Left cardiac atrium (tissue), 4 donors: ENCODE data around the gene SPTBN5. TPM values are rescaled to one million over a fixed set of nuclear protein-coding genes. Genes with fewer than 3 reads are reported as not detected.

Experiments used
- ATAC-seq, 2 donors: fragments of 200-7000 bp; cut with Tn5 transposase; one replicate each; pipeline ENCODE4 v1.9.1; 2020; ENCODE audit warnings: mild to moderate bottlenecking in 2 of 2, moderate library complexity in 2 of 2
- DNase-seq: peaks from one replicate; pipeline ENCODE4 v3.0.0-alpha.2; 2020
- intact Hi-C, 2 donors: fragments of 100-400 bp; cut with DNase I; formaldehyde crosslinking; loops; one replicate each; pipeline versions ENCODE4 v1.14.1 to v1.15.1; 2022 to 2023
- total RNA-seq, 2 donors: library from RNA; stranded (reverse); fragmentation: NEBNext Ultra II Directional; extraction: Animal tissue kit (Norgen Biotek cat#: 25700); gene quantifications; one replicate each; pipeline ENCODE4 v1.2.1, GENCODE V29; 2021
- donor health status: DM: no; HTN: yes; CAD: no.
- donor health status: DM: no; HTN: yes; CAD: no; lungs with severe emphysema.
- donor health status: DM: yes; HTN: yes; CAD: no.
- donor health status: Dilated cardiomyopathy.

SPTBN5 gene
- total RNA-seq, 2 donors from 2014 or later: 1.7 to 2.5 TPM

- peak; percentile 76 for DNase-seq
- peak; percentile 66 to 80 for ATAC-seq
- intact Hi-C loops: no loop called here
These were observed 1.0 kb downstream of the SPTBN5 start for GRCh38 chr15:41892621-41893421.

GRCh38 chr15:41891946-41892345, 1.9 kb downstream of the SPTBN5 start:
- ATAC-seq: no peak
- intact Hi-C loops: no loop called here

GRCh38 chr15:41891226-41891625, 2.6 kb downstream of the SPTBN5 start:
- no peak for ATAC-seq
- DNase-seq: no peak
- intact Hi-C loops: no loop called here

More at GRCh38 chr15:41891946-41892345, 1.9 kb downstream of the SPTBN5 start:
- DNase-seq: no peak

- DNase-seq (no peak), ATAC-seq (no peak)
- intact Hi-C loops: no loop called here
These were observed 3.7 kb downstream of the SPTBN5 start for GRCh38 chr15:41890050-41890690.

GRCh38 chr15:41888662-41889253, 5.1 kb downstream of the SPTBN5 start:
- intact Hi-C loops: no loop called here
- no peak for DNase-seq
- no peak for ATAC-seq

- intact Hi-C loops: no loop called here
- ATAC-seq: no peak
- DNase-seq: no peak
These were observed 6.0 kb downstream of the SPTBN5 start for GRCh38 chr15:41887893-41888292.

GRCh38 chr15:41887161-41887560, 6.7 kb downstream of the SPTBN5 start:
- DNase-seq (no peak), ATAC-seq (no peak)
- intact Hi-C loops: no loop called here

GRCh38 chr15:41886741-41887140, 7.1 kb downstream of the SPTBN5 start:
- no peak for ATAC-seq
- intact Hi-C loops: no loop called here
- DNase-seq: no peak

- intact Hi-C loops: no loop called here
- no peak for DNase-seq
- no peak for ATAC-seq
These were observed 8.0 kb downstream of the SPTBN5 start for GRCh38 chr15:41885841-41886240.

- intact Hi-C loops: no loop called here
- no peak for DNase-seq
- no peak for ATAC-seq
These were observed 8.5 kb downstream of the SPTBN5 start for GRCh38 chr15:41885321-41885720.

GRCh38 chr15:41884458-41884857, 9.4 kb downstream of the SPTBN5 start:
- DNase-seq (no peak), ATAC-seq (no peak)
- intact Hi-C loops: no loop called here

GRCh38 chr15:41883484-41883825, 10.4 kb downstream of the SPTBN5 start:
- DNase-seq (no peak), ATAC-seq (no peak)
- intact Hi-C loops: no loop called here

GRCh38 chr15:41882689-41883483, 11.0 kb downstream of the SPTBN5 start:
- DNase-seq: no peak
- intact Hi-C loops: no loop called here
- peak in 1 of 2 donors; percentile 9 for ATAC-seq

GRCh38 chr15:41881920-41882688, 11.7 kb downstream of the SPTBN5 start:
- intact Hi-C loops: no loop called here
- no peak for DNase-seq
- ATAC-seq: peak; percentile 60 to 67

GRCh38 chr15:41881550-41881919, 12.3 kb downstream of the SPTBN5 start:
- DNase-seq (no peak), ATAC-seq (peak in 1 of 2 donors; percentile 16)
- intact Hi-C loops: no loop called here

- intact Hi-C loops: no loop called here
- no peak for DNase-seq
- ATAC-seq: no peak
These were observed 12.8 kb downstream of the SPTBN5 start for GRCh38 chr15:41881086-41881485.

- no peak for ATAC-seq
- intact Hi-C loops: no loop called here
- DNase-seq: no peak
These were observed 13.5 kb downstream of the SPTBN5 start for GRCh38 chr15:41880156-41880877.

- DNase-seq (no peak), ATAC-seq (no peak)
- intact Hi-C loops: no loop called here
These were observed 14.5 kb downstream of the SPTBN5 start for GRCh38 chr15:41879321-41879845.
